Measurements from ENCODE around the gene TRPV4.

GRCh38 chr12:109870648-109871047 lies 37.5 kb upstream of the TRPV4 start:
- TF ChIP-seq POLR2A (IDR thresholded peaks at IDR 0.05) (no peak), POLR2AphosphoS5 (IDR thresholded peaks at IDR 0.05) (no peak), CTCF (IDR thresholded peaks at IDR 0.05) (no peak), EP300 (IDR thresholded peaks at IDR 0.05) (no peak)
